ENCODE measurements around the gene PDE4D.

PDE4D gene

DNA sequence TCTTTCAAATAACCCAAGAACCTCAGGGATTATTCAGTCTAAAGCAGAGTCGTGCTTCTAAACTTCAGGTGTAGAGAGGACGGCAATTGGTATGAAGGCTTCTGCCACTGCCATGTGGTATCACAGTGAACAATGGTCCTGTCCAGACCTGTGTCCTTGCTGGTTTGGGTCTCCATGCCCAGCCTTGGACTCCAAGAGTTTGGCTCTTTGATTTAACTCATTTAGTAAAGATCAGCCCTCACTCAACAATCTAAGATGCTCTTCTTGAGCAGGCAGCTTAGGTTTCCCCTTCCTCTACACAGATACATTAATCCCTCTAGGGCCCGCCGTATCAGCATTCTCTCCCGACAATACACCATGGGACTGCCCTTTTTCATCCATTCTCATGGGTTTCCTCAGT, 792.7 kb downstream of the PDE4D start:
- no peaks in the 10 kb centered on the region for H3K27me3 ChIP-seq (ENCODE audit: insufficient read depth, low read length)
- H3K4me3 ChIP-seq (ENCODE audit: low read depth, low read length): no peak overlapping the region
- H3K79me2 ChIP-seq (ENCODE audit: control insufficient read depth, insufficient read depth, low read length, unreplicated experiment): no peaks in the 10 kb centered on the region
- H3K4me1 ChIP-seq (ENCODE audit: control insufficient read depth, insufficient read depth, low read length, unreplicated experiment): peaks cover 13% of the 10 kb centered on the region
- no peak overlapping the region for H3K27ac ChIP-seq (ENCODE audit: low read depth, low read length)
- no peak overlapping the region for H2AFZ ChIP-seq (ENCODE audit: low read length, unreplicated experiment)
- no peaks in the 10 kb centered on the region for H3K36me3 ChIP-seq (ENCODE audit: insufficient read depth, low read length)

DNA sequence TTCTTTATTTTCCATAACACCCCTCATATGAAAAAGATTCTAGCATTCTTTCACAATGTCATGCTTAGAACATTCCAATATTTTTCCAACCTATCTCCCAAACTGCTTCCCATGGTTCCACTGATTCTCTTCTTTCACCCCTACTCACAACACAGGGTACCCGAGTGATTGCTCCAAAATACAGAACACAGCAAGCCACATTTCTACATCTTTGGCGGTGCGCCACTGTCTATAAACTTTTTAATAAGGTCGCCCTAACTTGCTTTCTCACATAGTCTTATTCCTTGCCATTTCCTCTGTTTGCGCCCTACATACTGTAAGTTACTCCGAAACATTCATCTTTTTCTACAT, 793.6 kb downstream of the PDE4D start:
- no peak overlapping the region for H3K27ac ChIP-seq (ENCODE audit: low read depth, low read length)
- no peaks in the 10 kb centered on the region for H3K27me3 ChIP-seq (ENCODE audit: insufficient read depth, low read length)
- no peaks in the 10 kb centered on the region for H3K79me2 ChIP-seq (ENCODE audit: control insufficient read depth, insufficient read depth, low read length, unreplicated experiment)
- H2AFZ ChIP-seq (ENCODE audit: low read length, unreplicated experiment): no peak overlapping the region
- H3K36me3 ChIP-seq (ENCODE audit: insufficient read depth, low read length): no peaks in the 10 kb centered on the region
- peaks cover 18% of the 10 kb centered on the region for H3K4me1 ChIP-seq (ENCODE audit: control insufficient read depth, insufficient read depth, low read length, unreplicated experiment)
- no peak overlapping the region for H3K4me3 ChIP-seq (ENCODE audit: low read depth, low read length)

DNA sequence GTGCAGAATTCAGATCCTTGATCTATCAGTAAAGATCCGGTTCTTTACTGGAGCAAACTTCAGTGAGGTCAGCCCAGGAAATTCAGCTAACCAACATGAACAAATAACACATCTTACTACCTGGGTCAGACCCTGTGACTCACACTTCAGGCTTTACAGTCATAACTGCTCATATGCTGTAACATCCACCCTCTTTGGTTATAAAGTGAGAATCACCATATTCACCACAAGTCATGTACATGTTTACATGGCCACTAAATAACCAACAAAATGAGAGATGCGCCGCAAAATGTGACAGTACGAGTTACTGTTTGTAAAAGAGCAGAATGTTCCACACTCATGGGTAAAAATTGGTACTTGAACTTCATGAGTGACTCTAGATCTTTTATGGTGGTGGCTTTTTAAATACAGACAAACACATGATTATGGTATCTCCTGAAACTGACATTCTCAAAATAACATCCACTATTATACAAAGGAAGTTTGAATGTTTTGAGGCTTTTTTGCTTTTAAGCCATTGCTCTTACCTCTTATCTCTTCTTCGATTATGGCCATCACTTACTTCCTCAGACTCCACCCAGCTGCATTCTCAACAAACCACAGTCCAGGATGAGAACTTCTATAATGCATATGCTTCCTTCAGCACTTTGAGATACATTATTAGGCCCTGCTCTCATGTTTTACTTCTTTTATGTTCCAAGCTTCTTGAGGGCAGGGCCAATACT, 794.1 kb downstream of the PDE4D start:
- Histone ChIP-seq H3K27me3 (ENCODE audit: insufficient read depth, low read length) (no peaks in the 10 kb centered on the region), H3K27ac (ENCODE audit: low read depth, low read length) (peak overlapping the region; percentile 58), H3K36me3 (ENCODE audit: insufficient read depth, low read length) (no peaks in the 10 kb centered on the region), H2AFZ (ENCODE audit: low read length, unreplicated experiment) (peak overlapping the region; percentile 20), H3K4me3 (ENCODE audit: low read depth, low read length) (no peak overlapping the region), H3K79me2 (ENCODE audit: control insufficient read depth, insufficient read depth, low read length, unreplicated experiment) (no peaks in the 10 kb centered on the region), H3K4me1 (ENCODE audit: control insufficient read depth, insufficient read depth, low read length, unreplicated experiment) (peaks cover 23% of the 10 kb centered on the region)

DNA sequence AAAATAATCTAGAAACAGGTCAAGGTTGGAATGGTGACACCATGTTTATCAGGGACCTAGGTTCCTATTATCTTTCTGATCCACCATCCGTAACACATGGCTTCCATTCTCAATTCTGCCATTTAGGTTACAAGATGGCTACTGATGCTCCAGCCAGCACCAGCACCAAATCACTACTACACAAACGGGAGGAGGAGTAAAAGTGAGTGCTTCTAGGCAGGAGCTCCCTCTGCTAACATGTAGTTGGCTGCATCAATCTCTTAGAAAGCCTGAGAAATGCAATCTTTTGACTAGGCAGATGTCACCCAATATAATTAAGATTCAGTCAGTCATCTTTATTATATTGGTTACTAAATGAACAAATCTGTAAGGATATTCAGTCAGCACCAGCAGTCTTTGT, 794.8 kb downstream of the PDE4D start:
- no peaks in the 10 kb centered on the region for H3K79me2 ChIP-seq (ENCODE audit: control insufficient read depth, insufficient read depth, low read length, unreplicated experiment)
- peak overlapping the region; percentile 58; the same call in 1 of the 2 replicates for H3K27ac ChIP-seq (ENCODE audit: low read depth, low read length)
- H3K4me1 ChIP-seq (ENCODE audit: control insufficient read depth, insufficient read depth, low read length, unreplicated experiment): peaks cover 24% of the 10 kb centered on the region
- no peaks in the 10 kb centered on the region for H3K36me3 ChIP-seq (ENCODE audit: insufficient read depth, low read length)
- H3K27me3 ChIP-seq (ENCODE audit: insufficient read depth, low read length): no peaks in the 10 kb centered on the region
- no peak overlapping the region for H3K4me3 ChIP-seq (ENCODE audit: low read depth, low read length)
- H2AFZ ChIP-seq (ENCODE audit: low read length, unreplicated experiment): peak overlapping the region; percentile 20

DNA sequence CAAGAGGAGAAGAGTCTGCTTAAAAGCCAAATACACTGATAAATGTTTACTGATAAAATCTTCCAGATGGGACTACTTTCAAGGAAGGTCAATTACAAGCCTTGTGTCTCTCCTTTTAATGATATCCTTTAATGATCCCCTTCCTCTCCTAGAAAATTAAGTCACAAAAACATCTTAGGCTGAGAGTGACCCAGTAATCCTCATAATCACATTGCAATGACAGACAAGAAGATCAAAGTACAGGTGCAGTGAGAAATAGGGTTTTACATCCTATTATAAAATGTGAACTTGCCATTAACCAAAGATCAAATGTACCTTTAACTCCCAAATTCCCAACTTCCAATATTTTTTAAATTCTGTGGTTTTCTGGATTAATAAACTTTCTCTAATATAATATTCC, 795.8 kb downstream of the PDE4D start:
- no peaks in the 10 kb centered on the region for H3K27me3 ChIP-seq (ENCODE audit: insufficient read depth, low read length)

DNA sequence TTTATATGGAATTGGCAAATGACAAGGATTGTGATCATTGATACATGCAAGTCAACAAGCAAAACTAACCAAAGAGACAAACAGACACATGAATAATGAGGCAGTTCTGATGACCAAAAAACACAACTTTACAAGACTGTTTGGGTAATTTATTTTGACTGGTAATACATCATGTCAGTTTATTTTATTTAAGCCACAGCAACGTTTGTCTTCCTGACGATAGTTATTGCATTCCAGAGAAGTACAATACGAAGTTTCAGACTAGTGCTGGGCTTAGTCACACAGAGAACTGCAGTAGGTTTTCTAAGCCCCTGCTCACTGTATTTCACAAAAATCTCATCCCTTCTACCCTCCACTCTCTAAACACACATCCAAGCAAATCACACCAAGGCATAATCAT, 796.4 kb downstream of the PDE4D start:
- peaks cover 32% of the 10 kb centered on the region for H3K4me1 ChIP-seq (ENCODE audit: control insufficient read depth, insufficient read depth, low read length, unreplicated experiment)
- H3K4me3 ChIP-seq (ENCODE audit: low read depth, low read length): no peak overlapping the region
- H3K79me2 ChIP-seq (ENCODE audit: control insufficient read depth, insufficient read depth, low read length, unreplicated experiment): no peaks in the 10 kb centered on the region
- H2AFZ ChIP-seq (ENCODE audit: low read length, unreplicated experiment): no peak overlapping the region
- H3K27me3 ChIP-seq (ENCODE audit: insufficient read depth, low read length): no peaks in the 10 kb centered on the region
- H3K27ac ChIP-seq (ENCODE audit: low read depth, low read length): no peak overlapping the region
- H3K36me3 ChIP-seq (ENCODE audit: insufficient read depth, low read length): no peaks in the 10 kb centered on the region

More for the DNA sequence above, 795.8 kb downstream of the PDE4D start:
- Histone ChIP-seq H2AFZ (ENCODE audit: low read length, unreplicated experiment) (no peak overlapping the region), H3K4me1 (ENCODE audit: control insufficient read depth, insufficient read depth, low read length, unreplicated experiment) (peaks cover 28% of the 10 kb centered on the region), H3K79me2 (ENCODE audit: control insufficient read depth, insufficient read depth, low read length, unreplicated experiment) (no peaks in the 10 kb centered on the region), H3K4me3 (ENCODE audit: low read depth, low read length) (no peak overlapping the region), H3K27ac (ENCODE audit: low read depth, low read length) (no peak overlapping the region), H3K36me3 (ENCODE audit: insufficient read depth, low read length) (no peaks in the 10 kb centered on the region)

DNA sequence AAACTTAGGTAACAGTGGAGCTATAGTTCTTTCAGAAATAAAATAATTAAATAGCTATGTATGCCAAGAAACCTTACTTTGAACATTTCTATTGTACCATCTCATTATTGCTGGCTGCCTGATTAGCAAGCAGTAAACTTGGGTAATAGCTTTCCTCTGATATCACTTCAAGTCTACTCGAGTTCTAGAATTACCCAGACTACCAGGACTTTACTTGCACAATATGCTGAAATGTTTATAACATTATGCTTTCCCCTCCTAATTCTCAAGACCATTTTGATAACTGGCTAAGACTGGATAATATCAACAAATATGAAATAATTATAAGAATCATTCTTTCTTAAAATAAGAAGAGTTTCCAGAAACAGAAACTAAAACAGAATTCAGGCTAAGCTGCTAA, 798.0 kb downstream of the PDE4D start:
- Histone ChIP-seq H3K79me2 (ENCODE audit: control insufficient read depth, insufficient read depth, low read length, unreplicated experiment) (no peaks in the 10 kb centered on the region), H3K4me3 (ENCODE audit: low read depth, low read length) (0 out of 2 replicates have a peak overlapping the region, but pooled peaks have one; percentile 3), H3K27ac (ENCODE audit: low read depth, low read length) (peak overlapping the region; percentile 3; the same call in 1 of the 2 replicates), H3K27me3 (ENCODE audit: insufficient read depth, low read length) (no peaks in the 10 kb centered on the region), H3K36me3 (ENCODE audit: insufficient read depth, low read length) (no peaks in the 10 kb centered on the region), H2AFZ (ENCODE audit: low read length, unreplicated experiment) (peak overlapping the region; percentile 58), H3K4me1 (ENCODE audit: control insufficient read depth, insufficient read depth, low read length, unreplicated experiment) (peaks cover 32% of the 10 kb centered on the region)

DNA sequence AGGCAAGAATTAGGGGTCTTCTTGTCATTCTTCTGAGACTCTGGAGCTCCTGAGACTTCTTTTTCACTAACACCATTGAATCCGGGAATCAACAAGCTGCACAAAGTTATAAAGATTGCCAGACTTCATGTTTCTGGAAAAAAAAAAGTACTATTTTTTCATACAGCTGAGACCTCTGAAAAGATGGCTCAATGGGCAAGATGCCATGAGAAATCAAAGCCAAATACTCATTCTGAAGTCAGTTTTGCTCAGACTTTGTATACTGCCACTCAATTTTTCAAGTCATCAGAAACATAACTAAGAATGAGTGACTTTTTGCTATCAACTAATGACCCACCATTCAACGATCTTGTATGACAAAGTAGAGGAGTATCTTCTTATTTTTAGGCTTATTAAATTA, 798.7 kb downstream of the PDE4D start:
- Histone ChIP-seq H3K27ac (ENCODE audit: low read depth, low read length) (peak overlapping the region; percentile 4; the same call in 1 of the 2 replicates), H3K27me3 (ENCODE audit: insufficient read depth, low read length) (no peaks in the 10 kb centered on the region), H2AFZ (ENCODE audit: low read length, unreplicated experiment) (no peak overlapping the region), H3K4me1 (ENCODE audit: control insufficient read depth, insufficient read depth, low read length, unreplicated experiment) (peaks cover 32% of the 10 kb centered on the region), H3K4me3 (ENCODE audit: low read depth, low read length) (no peak overlapping the region), H3K36me3 (ENCODE audit: insufficient read depth, low read length) (no peaks in the 10 kb centered on the region), H3K79me2 (ENCODE audit: control insufficient read depth, insufficient read depth, low read length, unreplicated experiment) (no peaks in the 10 kb centered on the region)

DNA sequence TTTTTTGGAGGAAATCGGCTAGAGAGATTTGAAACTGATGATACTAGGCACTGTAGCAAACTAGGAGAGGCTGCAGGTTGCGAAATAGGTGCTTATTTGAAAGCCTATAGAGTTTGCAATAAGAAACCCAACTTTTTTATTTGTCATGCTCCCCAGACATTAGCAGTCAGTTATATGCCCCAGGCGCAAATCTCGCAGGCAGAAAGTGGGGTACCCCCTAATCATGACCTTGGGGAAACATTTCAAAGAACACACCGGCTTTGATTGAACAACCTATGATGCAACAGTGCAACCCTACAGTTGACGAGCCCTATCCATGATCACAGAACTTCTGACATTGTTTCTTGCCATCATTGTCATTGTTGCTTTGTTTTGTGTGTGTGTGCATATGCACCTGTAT, 800.2 kb downstream of the PDE4D start:
- H3K27ac ChIP-seq (ENCODE audit: low read depth, low read length): peak overlapping the region; percentile 52
- no peaks in the 10 kb centered on the region for H3K27me3 ChIP-seq (ENCODE audit: insufficient read depth, low read length)
- peaks cover 19% of the 10 kb centered on the region for H3K4me1 ChIP-seq (ENCODE audit: control insufficient read depth, insufficient read depth, low read length, unreplicated experiment)
- no peaks in the 10 kb centered on the region for H3K36me3 ChIP-seq (ENCODE audit: insufficient read depth, low read length)
- peak overlapping the region; percentile 77 for H3K4me3 ChIP-seq (ENCODE audit: low read depth, low read length)
- peak overlapping the region; percentile 98 for H2AFZ ChIP-seq (ENCODE audit: low read length, unreplicated experiment)
- no peaks in the 10 kb centered on the region for H3K79me2 ChIP-seq (ENCODE audit: control insufficient read depth, insufficient read depth, low read length, unreplicated experiment)

DNA sequence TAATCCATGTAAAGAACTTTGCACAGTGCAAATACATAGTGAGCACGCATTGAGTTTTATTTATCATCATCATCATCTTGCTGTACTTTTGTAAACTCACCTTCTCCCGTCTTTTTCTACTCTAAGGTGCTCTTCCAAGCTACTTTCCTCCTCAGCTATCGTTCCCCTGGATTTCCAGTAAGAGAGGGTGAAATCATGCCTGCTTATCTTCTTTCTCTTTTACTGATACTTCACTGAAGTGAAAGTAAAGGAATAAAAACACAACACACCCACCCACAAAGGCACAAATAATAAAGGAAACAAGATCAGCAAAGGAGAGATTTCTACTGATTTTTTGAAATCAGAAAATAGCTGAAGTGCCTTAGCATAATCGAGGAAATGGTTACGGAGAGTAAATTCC, 800.8 kb downstream of the PDE4D start:
- Histone ChIP-seq H3K4me3 (ENCODE audit: low read depth, low read length) (peak overlapping the region; percentile 77), H3K4me1 (ENCODE audit: control insufficient read depth, insufficient read depth, low read length, unreplicated experiment) (peaks cover 19% of the 10 kb centered on the region), H3K27ac (ENCODE audit: low read depth, low read length) (peak overlapping the region; percentile 52), H3K79me2 (ENCODE audit: control insufficient read depth, insufficient read depth, low read length, unreplicated experiment) (no peaks in the 10 kb centered on the region), H3K36me3 (ENCODE audit: insufficient read depth, low read length) (no peaks in the 10 kb centered on the region), H3K27me3 (ENCODE audit: insufficient read depth, low read length) (no peaks in the 10 kb centered on the region), H2AFZ (ENCODE audit: low read length, unreplicated experiment) (peak overlapping the region; percentile 98)

DNA sequence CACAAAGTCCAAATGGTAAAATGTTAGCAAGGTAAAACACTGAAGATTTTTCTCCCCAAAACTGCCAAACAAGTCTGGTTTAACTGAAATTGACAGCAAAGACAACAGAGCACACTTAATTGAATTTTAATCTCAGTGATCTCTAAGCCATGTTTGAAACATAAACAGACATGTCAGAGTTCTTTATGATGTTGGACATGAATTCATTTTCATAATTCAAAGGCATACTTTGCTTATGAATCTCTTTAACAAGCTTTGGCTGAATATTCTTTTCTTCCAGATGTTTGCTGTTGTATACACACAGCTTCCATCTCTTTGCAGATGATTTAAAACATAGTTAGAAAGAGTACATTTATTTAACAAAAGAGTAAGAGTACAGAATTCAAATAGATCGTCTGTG, 801.6 kb downstream of the PDE4D start:
- Histone ChIP-seq H2AFZ (ENCODE audit: low read length, unreplicated experiment) (peak overlapping the region; percentile 98), H3K27me3 (ENCODE audit: insufficient read depth, low read length) (no peaks in the 10 kb centered on the region), H3K27ac (ENCODE audit: low read depth, low read length) (peak overlapping the region; percentile 52; the same call in 1 of the 2 replicates), H3K36me3 (ENCODE audit: insufficient read depth, low read length) (no peaks in the 10 kb centered on the region), H3K4me1 (ENCODE audit: control insufficient read depth, insufficient read depth, low read length, unreplicated experiment) (peaks cover 19% of the 10 kb centered on the region), H3K79me2 (ENCODE audit: control insufficient read depth, insufficient read depth, low read length, unreplicated experiment) (no peaks in the 10 kb centered on the region), H3K4me3 (ENCODE audit: low read depth, low read length) (peak overlapping the region; percentile 77)
